Osteocyte (in vitro differentiated cells): Measurements from ENCODE around the gene GARS1. TPM values are rescaled to one million over a fixed set of nuclear protein-coding genes. Genes with fewer than 3 reads are reported as not detected.
A peak's percentile ranks its signal among the peaks of the same experiment; 100 is the strongest.
"Not testable (repeated sequence)": the region's sequence is repeated elsewhere in the genome, so short reads cannot be mapped to it uniquely, and the experiment has no call there.

Experiments used
- DNase-seq: peaks from one replicate; pipeline ENCODE4 v3.0.0; 2021; ENCODE audit warnings: mixed read lengths; ENCODE audit not compliant: unreplicated experiment; ENCODE audit errors: extremely low spot score
- H3K27ac Mint-ChIP-seq: one replicate; pipeline ENCODE4 v1.8.0; 2021; ENCODE audit warnings: mild to moderate bottlenecking, mixed read lengths; ENCODE audit not compliant: unreplicated experiment
- H3K27me3 Mint-ChIP-seq: one replicate; pipeline ENCODE4 v1.8.0; 2021; ENCODE audit warnings: mixed read lengths; ENCODE audit not compliant: unreplicated experiment
- H3K36me3 Mint-ChIP-seq: one replicate; pipeline ENCODE4 v1.8.0; 2021; ENCODE audit warnings: mixed read lengths; ENCODE audit not compliant: unreplicated experiment
- H3K4me1 Mint-ChIP-seq: one replicate; pipeline ENCODE4 v1.8.0; 2021; ENCODE audit warnings: mixed read lengths; ENCODE audit not compliant: unreplicated experiment
- H3K4me3 Mint-ChIP-seq: one replicate; pipeline ENCODE4 v1.8.0; 2021; ENCODE audit warnings: mild to moderate bottlenecking, moderate library complexity, mixed read lengths; ENCODE audit not compliant: unreplicated experiment
- H3K9me3 Mint-ChIP-seq: one replicate; pipeline ENCODE4 v1.8.0; 2021; ENCODE audit warnings: mixed read lengths; ENCODE audit not compliant: unreplicated experiment
- CTCF ChIP-seq: fragments of 200-600 bp; sonication (generic); IDR thresholded peaks from 2 replicates; pipeline ENCODE4 v1.5.0; 2021; ENCODE audit warnings: antibody characterized with exemption, mild to moderate bottlenecking, moderate library complexity
- total RNA-seq: library from RNA; stranded (reverse); gene quantifications from 2 replicates; pipeline ENCODE4 v1.2.1, GENCODE V29; 2021

The GARS1 gene
- total RNA-seq, 1 donor from 2014 or later = 320 TPM

GRCh38 chr7:30585675-30586074 is 9.0 kb upstream of the GARS1 start:
- peaks cover 32% of the 10 kb centered on the region for H3K36me3 Mint-ChIP-seq
- H3K9me3 Mint-ChIP-seq = no peaks in the 10 kb centered on the region
- no peaks in the 10 kb centered on the region for H3K27me3 Mint-ChIP-seq
- no peak for TF ChIP-seq CTCF
- H3K4me1 Mint-ChIP-seq = no peaks in the 10 kb centered on the region
- no peak overlapping the region for H3K4me3 Mint-ChIP-seq
- no peak overlapping the region for H3K27ac Mint-ChIP-seq
- DNase-seq = no peak

GRCh38 chr7:30587547-30587946 is 7.1 kb upstream of the GARS1 start:
- Mint-ChIP-seq H3K36me3 (peaks cover 24% of the 10 kb centered on the region), H3K4me1 (peaks cover 12% of the 10 kb centered on the region)
- H3K27ac Mint-ChIP-seq, H3K4me3 Mint-ChIP-seq, DNase-seq, H3K9me3 Mint-ChIP-seq, H3K27me3 Mint-ChIP-seq: not testable (repeated sequence)

GRCh38 chr7:30589111-30589510 is 5.6 kb upstream of the GARS1 start:
- H3K4me3 Mint-ChIP-seq = no peak overlapping the region
- TF ChIP-seq CTCF = no peak
- H3K4me1 Mint-ChIP-seq = peaks cover 24% of the 10 kb centered on the region
- no peaks in the 10 kb centered on the region for H3K27me3 Mint-ChIP-seq
- H3K27ac Mint-ChIP-seq = no peak overlapping the region
- H3K36me3 Mint-ChIP-seq = peaks cover 16% of the 10 kb centered on the region
- no peaks in the 10 kb centered on the region for H3K9me3 Mint-ChIP-seq
- no peak for DNase-seq

- Mint-ChIP-seq H3K27ac (peak overlapping the region; percentile 100), H3K4me1 (peaks cover 48% of the 10 kb centered on the region), H3K9me3 (no peaks in the 10 kb centered on the region), H3K36me3 (peaks cover 23% of the 10 kb centered on the region), H3K27me3 (no peaks in the 10 kb centered on the region), H3K4me3 (peak overlapping the region; percentile 100)
- no peak for TF ChIP-seq CTCF
- DNase-seq = no peak
These were observed 584 bp upstream of the GARS1 start for GRCh38 chr7:30594048-30594539.

- no peak for DNase-seq
- Mint-ChIP-seq H3K4me1 (peaks cover 51% of the 10 kb centered on the region), H3K27me3 (no peaks in the 10 kb centered on the region), H3K9me3 (no peaks in the 10 kb centered on the region), H3K27ac (peak overlapping the region; percentile 100), H3K4me3 (peak overlapping the region; percentile 100), H3K36me3 (peaks cover 33% of the 10 kb centered on the region)
- no peak for TF ChIP-seq CTCF
These were observed 847 bp downstream of the GARS1 start for GRCh38 chr7:30595436-30596013.
